Activated CD4-positive, alpha-beta memory T cell treated with anti-CD3 and anti-CD28 coated beads for 36 hours (primary cell): Measurements from ENCODE around the gene YEATS2. TPM values are rescaled to one million over a fixed set of nuclear protein-coding genes. Genes with fewer than 3 reads are reported as not detected.
"Not testable (repeated sequence)": the region's sequence is repeated elsewhere in the genome, so short reads cannot be mapped to it uniquely, and the experiment has no call there.

Experiments
- CTCF ChIA-PET: fragments of 350-600 bp; sonication (Branson Sonifier 250); formaldehyde crosslinking; loops from one replicate; lab custom pipeline; 2021; ENCODE audit warnings: antibody characterized with exemption, inconsistent platforms; lab: Charles Lee
- POLR2A ChIA-PET: fragments of 350-600 bp; sonication (Branson Sonifier 250); formaldehyde crosslinking; loops from one replicate; lab custom pipeline; 2021; ENCODE audit warnings: antibody characterized with exemption; lab: Charles Lee
- DNase-seq: peaks from one replicate; pipeline ENCODE4 v3.0.0-alpha.2; 2020
- H3K27ac Mint-ChIP-seq: one replicate; pipeline ENCODE4 v1.8.0; 2021; ENCODE audit warnings: mixed read lengths
- H3K27me3 Mint-ChIP-seq: one replicate; pipeline ENCODE4 v1.8.0; 2021; ENCODE audit warnings: mixed read lengths
- H3K36me3 Mint-ChIP-seq: one replicate; pipeline ENCODE4 v1.8.0; 2021; ENCODE audit warnings: mixed read lengths
- H3K4me1 Mint-ChIP-seq: one replicate; pipeline ENCODE4 v1.8.0; 2021; ENCODE audit warnings: low read depth, mixed read lengths
- H3K4me3 Mint-ChIP-seq: one replicate; pipeline ENCODE4 v1.8.0; 2021; ENCODE audit warnings: mild to moderate bottlenecking, mixed read lengths
- H3K9me3 Mint-ChIP-seq: one replicate; pipeline ENCODE4 v1.8.0; 2021; ENCODE audit warnings: mixed read lengths
- intact Hi-C: fragments of 100-400 bp; cut with micrococcal nuclease; formaldehyde crosslinking; loops from one replicate; pipeline ENCODE4 v1.15.1; 2023
- total RNA-seq, 2 experiments: library from RNA; stranded (reverse); gene quantifications; one replicate each; pipeline ENCODE4 v1.2.3, GENCODE V29; 2021

Gene YEATS2
- total RNA-seq, 2 experiments from 2014 or later: 45.4 to 48.8 TPM

DNA sequence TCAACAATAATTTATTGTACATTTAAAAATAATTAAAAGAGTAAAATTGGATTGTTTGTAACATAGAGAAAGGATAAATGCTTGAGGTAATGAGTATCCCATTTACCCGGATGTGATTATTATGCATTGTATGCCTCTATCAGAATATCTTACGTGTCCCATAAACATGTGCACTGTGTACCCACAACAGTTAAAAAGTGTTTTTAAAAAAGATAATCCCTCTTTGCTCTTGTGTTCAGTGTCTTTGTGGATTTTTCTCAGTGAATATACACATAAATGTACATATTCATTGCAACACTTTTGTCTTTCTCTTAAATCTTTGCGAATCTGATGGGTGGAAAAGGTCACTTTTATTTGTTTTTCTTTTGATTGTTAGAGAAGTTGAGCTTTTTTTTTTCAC lies 20.4 kb downstream of the YEATS2 start:
- intact Hi-C loops: no loop called here
- POLR2A ChIA-PET: no interaction called here
- H3K27me3 Mint-ChIP-seq: no peaks in the 10 kb centered on the region
- H3K36me3 Mint-ChIP-seq: peaks cover 40% of the 10 kb centered on the region
- CTCF ChIA-PET: interaction anchor here (0.6 to 1.0 kb wide), 2 partner anchors 21 to 243 kb away, joined by 3 read pairs; partner anchors contain the start of gene YEATS2
- no peak overlapping the region for H3K4me3 Mint-ChIP-seq
- H3K27ac Mint-ChIP-seq: no peak overlapping the region
- DNase-seq: no peak
- no peaks in the 10 kb centered on the region for H3K4me1 Mint-ChIP-seq
- no peaks in the 10 kb centered on the region for H3K9me3 Mint-ChIP-seq

DNA sequence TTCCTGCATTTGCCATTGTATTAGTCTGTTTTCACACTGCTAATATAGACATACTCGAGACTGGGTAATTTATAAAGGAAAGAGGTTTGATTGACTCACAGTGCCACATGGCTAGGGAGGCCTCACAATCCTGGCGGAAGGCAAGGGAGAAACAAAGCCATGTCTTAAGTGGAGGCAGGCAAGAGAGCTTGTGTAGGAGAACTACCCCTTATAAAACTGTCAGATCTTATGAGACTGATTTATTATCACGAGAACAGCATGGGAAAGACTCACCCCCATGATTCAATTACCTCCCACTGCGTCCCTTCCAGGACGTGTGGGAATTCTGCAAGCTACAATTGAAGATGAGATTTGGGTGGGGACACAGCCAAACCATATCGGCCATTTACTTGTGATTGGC lies 27.8 kb downstream of the YEATS2 start:
- DNase-seq: no peak
- ChIA-PET POLR2A (no interaction called here), CTCF (no interaction called here)
- Mint-ChIP-seq H3K4me1 (no peaks in the 10 kb centered on the region), H3K9me3 (no peaks in the 10 kb centered on the region), H3K36me3 (peaks cover 70% of the 10 kb centered on the region), H3K27ac (no peak overlapping the region), H3K27me3 (no peaks in the 10 kb centered on the region), H3K4me3 (no peak overlapping the region)
- intact Hi-C loops: no loop called here

DNA sequence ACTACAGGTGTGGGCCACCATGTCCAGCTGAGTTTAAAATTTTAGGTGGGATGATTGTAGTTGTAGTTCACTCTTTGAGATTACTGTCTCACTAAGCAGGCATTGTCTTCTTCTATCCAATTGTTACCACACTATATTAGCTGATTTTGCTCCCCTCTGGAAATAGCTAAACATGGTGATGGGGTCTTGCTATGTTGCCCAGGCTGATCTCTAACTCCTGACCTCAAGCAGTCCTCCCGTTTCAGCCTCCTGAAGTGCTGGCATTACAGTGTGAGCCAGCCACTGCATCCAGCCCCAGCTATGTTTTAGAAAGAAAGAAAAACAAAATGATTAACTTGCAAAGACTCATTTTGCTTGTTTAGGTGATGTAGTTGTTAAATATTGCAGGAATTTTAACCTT lies 30.6 kb downstream of the YEATS2 start:
- Mint-ChIP-seq H3K4me1 (no peaks in the 10 kb centered on the region), H3K36me3 (peaks cover 62% of the 10 kb centered on the region), H3K27ac (no peak overlapping the region), H3K9me3 (no peaks in the 10 kb centered on the region), H3K27me3 (no peaks in the 10 kb centered on the region), H3K4me3 (no peak overlapping the region)
- no peak for DNase-seq
- intact Hi-C loops: no loop called here
- POLR2A ChIA-PET: no interaction called here
- CTCF ChIA-PET: interaction anchor here (1.1 kb wide), 1 partner anchor 39 kb away, joined by 3 read pairs; no protein-coding TSS in a partner anchor

DNA sequence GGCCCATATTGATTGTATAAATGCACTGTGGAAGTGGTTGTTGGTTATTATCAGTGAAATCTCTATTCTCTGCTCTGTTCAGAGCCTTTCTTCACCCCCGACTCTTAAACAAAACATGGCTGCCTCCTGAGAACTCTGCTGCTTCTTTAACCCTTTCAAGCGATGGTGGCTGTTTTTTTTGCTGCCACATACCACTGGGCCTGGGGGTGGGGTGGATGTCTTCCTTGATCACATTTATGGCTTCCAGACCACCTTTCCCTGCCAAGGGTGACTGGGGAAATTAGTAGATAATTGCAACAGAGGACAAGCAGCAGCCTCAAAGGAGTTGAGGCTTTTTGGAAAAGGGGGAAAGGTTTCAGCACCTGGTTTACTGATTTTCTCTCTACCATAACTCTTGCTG lies 32.8 kb downstream of the YEATS2 start:
- Mint-ChIP-seq H3K4me3 (no peak overlapping the region), H3K27me3 (no peaks in the 10 kb centered on the region), H3K27ac (no peak overlapping the region), H3K4me1 (no peaks in the 10 kb centered on the region), H3K36me3 (peaks cover 71% of the 10 kb centered on the region), H3K9me3 (no peaks in the 10 kb centered on the region)
- ChIA-PET POLR2A (no interaction called here), CTCF (no interaction called here)
- intact Hi-C loops: no loop called here
- DNase-seq: no peak

GRCh38 chr3:183731611-183732010 lies 34.0 kb downstream of the YEATS2 start:
- CTCF ChIA-PET: no interaction called here
- DNase-seq: no peak
- POLR2A ChIA-PET: no interaction called here
- H3K4me3 Mint-ChIP-seq: no peak overlapping the region
- no peak overlapping the region for H3K27ac Mint-ChIP-seq
- H3K9me3 Mint-ChIP-seq: no peaks in the 10 kb centered on the region
- H3K4me1 Mint-ChIP-seq: no peaks in the 10 kb centered on the region
- H3K36me3 Mint-ChIP-seq: peaks cover 69% of the 10 kb centered on the region
- intact Hi-C loops: no loop called here
- no peaks in the 10 kb centered on the region for H3K27me3 Mint-ChIP-seq

- Mint-ChIP-seq H3K4me1 (no peaks in the 10 kb centered on the region), H3K27me3 (no peaks in the 10 kb centered on the region), H3K27ac (no peak overlapping the region), H3K9me3 (no peaks in the 10 kb centered on the region), H3K4me3 (no peak overlapping the region), H3K36me3 (peaks cover 69% of the 10 kb centered on the region)
- ChIA-PET POLR2A (no interaction called here), CTCF (no interaction called here)
- no peak for DNase-seq
- intact Hi-C loops: no loop called here
Measured at GRCh38 chr3:183733553-183733952, 36.0 kb downstream of the YEATS2 start.

DNA sequence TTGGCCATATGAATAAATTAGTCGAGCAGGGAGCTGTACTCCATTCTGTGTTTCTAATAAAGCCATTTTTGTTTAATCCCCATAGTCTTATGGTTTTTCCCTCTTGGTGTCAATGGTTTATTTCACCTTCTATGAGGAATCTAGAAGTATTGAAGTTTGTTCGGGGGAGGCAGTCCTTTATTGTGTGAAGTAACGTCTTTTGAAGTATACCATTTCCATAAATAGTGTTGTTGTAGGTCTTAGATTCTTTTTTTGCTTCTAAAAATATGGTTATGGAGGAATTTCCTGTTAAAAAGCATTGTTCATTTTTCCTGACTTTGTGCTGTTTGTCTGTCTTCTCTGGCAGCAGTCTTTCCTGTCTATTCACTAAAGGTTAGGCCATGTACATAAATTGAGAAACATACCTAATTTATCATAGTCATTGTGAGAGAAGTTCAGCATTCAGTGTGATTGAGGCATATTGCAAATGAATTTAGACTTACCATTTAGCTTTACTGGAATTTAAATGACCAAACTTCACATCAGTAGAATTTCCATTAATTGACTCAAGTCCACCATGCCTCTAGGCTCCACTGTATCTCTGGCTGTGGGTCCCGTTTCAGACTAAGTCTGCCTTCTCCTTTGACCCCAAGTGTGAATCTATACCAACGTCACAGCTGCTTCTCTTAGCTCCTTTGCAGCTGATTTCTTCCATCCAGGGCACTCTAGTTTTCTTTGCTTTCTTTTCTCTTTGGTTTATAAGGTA lies 37.3 kb downstream of the YEATS2 start:
- Mint-ChIP-seq H3K27me3 (no peaks in the 10 kb centered on the region), H3K27ac (no peak overlapping the region), H3K9me3 (no peaks in the 10 kb centered on the region), H3K4me3 (no peak overlapping the region), H3K36me3 (peaks cover 59% of the 10 kb centered on the region), H3K4me1 (no peaks in the 10 kb centered on the region)
- intact Hi-C loops: no loop called here
- CTCF ChIA-PET: no interaction called here
- POLR2A ChIA-PET: no interaction called here
- DNase-seq: no peak

GRCh38 chr3:183737116-183737515 lies 39.5 kb downstream of the YEATS2 start:
- CTCF ChIA-PET: no interaction called here
- POLR2A ChIA-PET: no interaction called here
- Mint-ChIP-seq H3K4me3 (no peak overlapping the region), H3K27ac (no peak overlapping the region), H3K4me1 (no peaks in the 10 kb centered on the region), H3K36me3 (peaks cover 55% of the 10 kb centered on the region), H3K27me3 (no peaks in the 10 kb centered on the region), H3K9me3 (no peaks in the 10 kb centered on the region)
- intact Hi-C loops: no loop called here
- no peak for DNase-seq

GRCh38 chr3:183740154-183740553 lies 42.6 kb downstream of the YEATS2 start:
- POLR2A ChIA-PET, CTCF ChIA-PET, H3K4me3 Mint-ChIP-seq, DNase-seq, H3K27ac Mint-ChIP-seq, H3K9me3 Mint-ChIP-seq, intact Hi-C loops, H3K27me3 Mint-ChIP-seq, H3K4me1 Mint-ChIP-seq: not testable (repeated sequence)
- H3K36me3 Mint-ChIP-seq: peaks cover 42% of the 10 kb centered on the region

GRCh38 chr3:183743231-183743630 lies 45.6 kb downstream of the YEATS2 start:
- intact Hi-C loops: no loop called here
- POLR2A ChIA-PET: no interaction called here
- no peaks in the 10 kb centered on the region for H3K27me3 Mint-ChIP-seq
- no peaks in the 10 kb centered on the region for H3K4me1 Mint-ChIP-seq
- H3K9me3 Mint-ChIP-seq: no peaks in the 10 kb centered on the region
- CTCF ChIA-PET: no interaction called here
- H3K4me3 Mint-ChIP-seq: no peak overlapping the region
- no peak for DNase-seq
- peaks cover 27% of the 10 kb centered on the region for H3K36me3 Mint-ChIP-seq
- H3K27ac Mint-ChIP-seq: no peak overlapping the region

DNA sequence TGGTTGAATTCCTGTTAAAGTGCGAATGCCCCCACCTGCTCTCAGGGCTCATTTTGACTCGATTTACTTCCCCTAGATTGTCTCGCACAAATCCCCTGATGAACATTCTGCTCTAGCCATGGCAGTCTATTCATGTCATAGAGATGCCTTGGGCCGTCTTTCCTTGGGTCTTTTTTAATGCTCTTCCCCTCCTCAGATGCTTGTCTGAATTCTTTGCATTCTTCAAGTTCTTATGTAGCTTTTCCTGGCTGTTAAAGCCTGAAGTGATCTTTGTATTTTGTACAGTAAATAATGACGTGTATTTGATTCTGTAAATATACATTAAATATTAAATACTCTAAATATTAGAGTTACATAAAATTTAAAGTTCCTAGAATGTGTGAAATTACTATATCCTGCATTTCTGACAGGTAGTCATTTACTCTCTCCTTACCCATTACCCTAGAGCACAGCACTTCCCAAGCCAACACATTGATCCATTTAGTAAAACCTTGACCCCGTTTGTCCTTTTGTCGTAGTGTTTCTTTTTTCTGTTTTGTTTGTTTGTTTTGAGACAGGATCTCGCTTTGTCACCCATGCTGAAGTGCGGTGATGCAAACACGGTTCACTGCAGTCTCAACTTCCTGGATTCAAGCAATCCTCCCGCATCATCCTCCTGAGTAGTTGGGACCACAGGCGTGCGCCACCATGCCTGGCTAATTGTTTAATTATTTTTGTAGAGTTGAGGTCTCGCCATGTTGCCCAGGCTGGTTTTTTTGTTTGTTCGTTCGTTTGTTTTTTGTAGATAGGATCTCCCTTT lies 47.9 kb downstream of the YEATS2 start:
- DNase-seq: no peak
- intact Hi-C loops: no loop called here
- Mint-ChIP-seq H3K36me3 (peaks cover 35% of the 10 kb centered on the region), H3K4me3 (no peak overlapping the region), H3K4me1 (no peaks in the 10 kb centered on the region), H3K9me3 (no peaks in the 10 kb centered on the region), H3K27me3 (no peaks in the 10 kb centered on the region), H3K27ac (no peak overlapping the region)
- ChIA-PET POLR2A (no interaction called here), CTCF (no interaction called here)

DNA sequence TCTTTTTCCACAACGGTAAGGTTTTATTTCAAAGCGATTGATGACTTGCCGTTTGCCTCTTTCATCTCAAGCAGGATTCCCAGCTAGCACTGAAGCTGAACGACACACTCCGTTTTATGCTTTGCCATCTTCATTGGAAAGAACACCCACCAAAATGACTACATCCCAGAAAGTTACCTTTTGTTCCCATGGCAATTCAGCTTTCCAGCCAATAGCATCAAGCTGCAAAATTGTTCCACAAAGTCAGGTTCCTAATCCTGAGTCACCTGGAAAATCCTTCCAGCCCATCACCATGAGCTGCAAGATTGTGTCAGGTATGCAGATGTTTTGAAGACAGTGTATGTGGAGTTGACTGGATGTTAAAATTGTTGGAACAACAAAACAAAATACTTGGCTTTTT lies 56.5 kb downstream of the YEATS2 start:
- peaks cover 46% of the 10 kb centered on the region for H3K36me3 Mint-ChIP-seq
- CTCF ChIA-PET: interaction anchor here (1.0 kb wide), 1 partner anchor 13 kb away, joined by 4 read pairs; no protein-coding TSS in a partner anchor
- intact Hi-C loops: no loop called here
- H3K9me3 Mint-ChIP-seq: no peaks in the 10 kb centered on the region
- no peak overlapping the region for H3K27ac Mint-ChIP-seq
- POLR2A ChIA-PET: no interaction called here
- no peak overlapping the region for H3K4me3 Mint-ChIP-seq
- no peak for DNase-seq
- H3K4me1 Mint-ChIP-seq: no peaks in the 10 kb centered on the region
- H3K27me3 Mint-ChIP-seq: no peaks in the 10 kb centered on the region
